Brain microvascular endothelial cell (primary cell): ENCODE measurements around the gene NFAM1.

Experiments
- DNase-seq: peaks from one replicate; pipeline ENCODE4 v3.0.0-alpha.2; 2020
- H3K27ac ChIP-seq: fragments of 250-450 bp; sonication (Bioruptor Pico); 2 replicates; pipeline ENCODE4 v1.5.1; 2020; ENCODE audit warnings: mild to moderate bottlenecking, moderate library complexity
- H3K27me3 ChIP-seq: fragments of 250-450 bp; sonication (Bioruptor Pico); replicated peaks from 2 replicates; pipeline ENCODE4 v1.5.1; 2020; ENCODE audit warnings: mild to moderate bottlenecking
- H3K36me3 ChIP-seq: fragments of 250-450 bp; sonication (Bioruptor Pico); replicated peaks from 2 replicates; pipeline ENCODE4 v1.5.1; 2020; ENCODE audit warnings: mild to moderate bottlenecking
- H3K4me3 ChIP-seq: 2 replicates; pipeline ENCODE4 v1.5.1; 2011; ENCODE audit warnings: low read depth, mild to moderate bottlenecking, control low read depth, low read length, moderate library complexity
- CTCF ChIP-seq: IDR thresholded peaks from 2 replicates; pipeline ENCODE4 v1.5.1; 2011; ENCODE audit warnings: low read depth, mild to moderate bottlenecking, moderate library complexity, low read length, control low read depth, inconsistent platforms; ENCODE audit errors: missing control alignments
- in situ Hi-C: cut with HindIII; loops from 2 replicates; pipeline ENCODE4 v1.10.0; 2017; ENCODE audit warnings: low sequenced_read_pairs, low pct_ligation_motif_present

Gene NFAM1

GRCh38 chr22:42358643-42359558, 73.3 kb downstream of the NFAM1 start:
- H3K4me3 ChIP-seq: no peak overlapping the region
- in situ Hi-C loops: no loop called here
- no peak overlapping the region for H3K27ac ChIP-seq
- TF ChIP-seq CTCF: no peak
- H3K36me3 ChIP-seq: no peaks in the 10 kb centered on the region
- no peak for DNase-seq
- no peaks in the 10 kb centered on the region for H3K27me3 ChIP-seq

GRCh38 chr22:42357634-42358296, 74.4 kb downstream of the NFAM1 start:
- no peak for DNase-seq
- in situ Hi-C loops: no loop called here
- Histone ChIP-seq H3K27ac (no peak overlapping the region), H3K4me3 (no peak overlapping the region), H3K36me3 (no peaks in the 10 kb centered on the region), H3K27me3 (no peaks in the 10 kb centered on the region)
- no peak for TF ChIP-seq CTCF

- Histone ChIP-seq H3K36me3 (no peaks in the 10 kb centered on the region), H3K4me3 (no peak overlapping the region), H3K27me3 (no peaks in the 10 kb centered on the region), H3K27ac (no peak overlapping the region)
- in situ Hi-C loops: no loop called here
- no peak for DNase-seq
- TF ChIP-seq CTCF: no peak
Measured at GRCh38 chr22:42357221-42357620, 75.0 kb downstream of the NFAM1 start.

GRCh38 chr22:42356533-42356932, 75.7 kb downstream of the NFAM1 start:
- no peak for TF ChIP-seq CTCF
- in situ Hi-C loops: no loop called here
- no peaks in the 10 kb centered on the region for H3K36me3 ChIP-seq
- H3K27me3 ChIP-seq: no peaks in the 10 kb centered on the region
- no peak for DNase-seq
- H3K27ac ChIP-seq: no peak overlapping the region
- H3K4me3 ChIP-seq: no peak overlapping the region

GRCh38 chr22:42353883-42354727, 78.1 kb downstream of the NFAM1 start:
- no peak for DNase-seq
- H3K36me3 ChIP-seq: no peaks in the 10 kb centered on the region
- H3K27ac ChIP-seq: no peak overlapping the region
- no peak for TF ChIP-seq CTCF
- in situ Hi-C loops: no loop called here
- no peaks in the 10 kb centered on the region for H3K27me3 ChIP-seq
- H3K4me3 ChIP-seq: no peak overlapping the region
